HL-60 (cell line): ENCODE results near the gene TBC1D21.

Source experiments
- DNase-seq, 2 experiments: peaks; one replicate each; pipeline ENCODE4 v3.0.0-alpha.2; 2010 to 2020; ENCODE audit warnings: low read depth in 1 of 2, low spot score in 1 of 2
- H3K27ac ChIP-seq: fragments of 250-450 bp; sonication (Bioruptor Pico); replicated peaks from 2 replicates; pipeline ENCODE4 v1.5.1; 2020; ENCODE audit warnings: mild to moderate bottlenecking, moderate library complexity
- H3K27me3 ChIP-seq: fragments of 250-450 bp; sonication (Bioruptor Pico); 2 replicates; pipeline ENCODE4 v1.5.1; 2021; ENCODE audit warnings: mild to moderate bottlenecking, moderate library complexity; ENCODE audit not compliant: insufficient read depth, poor library complexity, severe bottlenecking
- H3K4me3 ChIP-seq: replicated peaks from 2 replicates; pipeline ENCODE4 v1.5.1; 2011; ENCODE audit warnings: mild to moderate bottlenecking, control low read depth, low read length; ENCODE audit not compliant: insufficient read depth
- GABPA ChIP-seq: IDR thresholded peaks from 2 replicates; pipeline ENCODE4 v1.6.1; 2012; ENCODE audit warnings: low read depth
- POLR2AphosphoS5 ChIP-seq: IDR thresholded peaks from 2 replicates; pipeline ENCODE4 v1.6.1; 2012; ENCODE audit warnings: low read depth
- REST ChIP-seq: IDR thresholded peaks from 2 replicates; pipeline ENCODE4 v1.6.1; 2012; ENCODE audit warnings: low read depth; ENCODE audit not compliant: insufficient replicate concordance
- SPI1 ChIP-seq: IDR thresholded peaks from 2 replicates; pipeline ENCODE4 v1.6.1; 2012; ENCODE audit warnings: low read depth, mild to moderate bottlenecking, borderline replicate concordance
- TF ChIP-seq, protein P1 (sequence below): IDR thresholded peaks from one replicate; pipeline ENCODE4 v1.5.1; 2011; ENCODE audit warnings: low read length, control low read depth, inconsistent platforms; ENCODE audit not compliant: insufficient read depth

TBC1D21 gene

GRCh38 chr15:73873889-73874511 is 636 bp downstream of the TBC1D21 start:
- TF ChIP-seq SPI1 (no peak), POLR2AphosphoS5 (no peak), GABPA (no peak), REST (no peak)
- TF ChIP-seq, protein P1, sequence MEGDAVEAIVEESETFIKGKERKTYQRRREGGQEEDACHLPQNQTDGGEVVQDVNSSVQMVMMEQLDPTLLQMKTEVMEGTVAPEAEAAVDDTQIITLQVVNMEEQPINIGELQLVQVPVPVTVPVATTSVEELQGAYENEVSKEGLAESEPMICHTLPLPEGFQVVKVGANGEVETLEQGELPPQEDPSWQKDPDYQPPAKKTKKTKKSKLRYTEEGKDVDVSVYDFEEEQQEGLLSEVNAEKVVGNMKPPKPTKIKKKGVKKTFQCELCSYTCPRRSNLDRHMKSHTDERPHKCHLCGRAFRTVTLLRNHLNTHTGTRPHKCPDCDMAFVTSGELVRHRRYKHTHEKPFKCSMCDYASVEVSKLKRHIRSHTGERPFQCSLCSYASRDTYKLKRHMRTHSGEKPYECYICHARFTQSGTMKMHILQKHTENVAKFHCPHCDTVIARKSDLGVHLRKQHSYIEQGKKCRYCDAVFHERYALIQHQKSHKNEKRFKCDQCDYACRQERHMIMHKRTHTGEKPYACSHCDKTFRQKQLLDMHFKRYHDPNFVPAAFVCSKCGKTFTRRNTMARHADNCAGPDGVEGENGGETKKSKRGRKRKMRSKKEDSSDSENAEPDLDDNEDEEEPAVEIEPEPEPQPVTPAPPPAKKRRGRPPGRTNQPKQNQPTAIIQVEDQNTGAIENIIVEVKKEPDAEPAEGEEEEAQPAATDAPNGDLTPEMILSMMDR, result peak; percentile 36
- peak; percentile 11 to 33 for DNase-seq
- Histone ChIP-seq H3K27ac (no peak overlapping the region), H3K27me3 (peaks cover 11% of the 10 kb centered on the region), H3K4me3 (no peak overlapping the region)

DNA sequence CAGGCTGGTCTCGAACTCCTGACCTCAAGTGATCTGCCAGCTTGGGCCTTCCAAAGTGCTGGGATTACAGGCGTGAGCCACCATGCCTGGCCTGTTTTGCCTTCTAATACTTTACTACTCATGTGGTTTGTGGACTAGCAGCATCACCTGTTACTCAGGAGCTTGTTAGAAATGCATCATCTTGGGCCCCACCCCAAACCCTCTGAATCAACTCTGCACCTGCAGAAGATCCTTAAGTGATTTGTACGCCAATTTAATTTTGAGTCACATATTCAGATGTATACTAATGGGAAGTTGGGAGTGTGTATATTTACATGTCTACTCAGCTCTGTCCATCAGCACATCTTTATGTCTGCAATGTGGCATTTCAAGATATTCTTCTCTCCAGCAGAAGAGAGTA is 6.1 kb downstream of the TBC1D21 start:
- TF ChIP-seq GABPA, result no peak
- TF ChIP-seq, protein P1, result no peak
- TF ChIP-seq REST, result no peak
- no peak for TF ChIP-seq SPI1
- no peak for TF ChIP-seq POLR2AphosphoS5
- H3K27ac ChIP-seq, result no peak overlapping the region
- no peak for DNase-seq
- H3K4me3 ChIP-seq, result no peak overlapping the region
- peaks cover 7% of the 10 kb centered on the region for H3K27me3 ChIP-seq

GRCh38 chr15:73881579-73882320 is 8.4 kb downstream of the TBC1D21 start:
- Histone ChIP-seq H3K27me3 (peaks cover 7% of the 10 kb centered on the region), H3K27ac (no peak overlapping the region), H3K4me3 (no peak overlapping the region)
- no peak for DNase-seq
- TF ChIP-seq REST (no peak), SPI1 (no peak), POLR2AphosphoS5 (no peak), GABPA (no peak)
- TF ChIP-seq, protein P1, result no peak
